Activated CD8-positive, alpha-beta T cell treated with anti-CD3 and anti-CD28 coated beads, Interleukin-2, amount 10 ng/mL, durations not matched to agents 7 days and 5 days (primary cell): ENCODE data around the gene FPR1. TPM values are rescaled to one million over a fixed set of nuclear protein-coding genes. Genes with fewer than 3 reads are reported as not detected.
"Not testable (repeated sequence)": the region's sequence is repeated elsewhere in the genome, so short reads cannot be mapped to it uniquely, and the experiment has no call there.

Experiments used
- ATAC-seq: fragments of 150-1000 bp; cut with Tn5 transposase; one replicate; pipeline ENCODE4 v1.10.0; 2021; ENCODE audit warnings: moderate library complexity
- CTCF ChIA-PET: fragments of 350-600 bp; sonication (Branson Sonifier 250); formaldehyde crosslinking; loops from one replicate; lab custom pipeline; 2021; ENCODE audit warnings: antibody characterized with exemption; lab: Charles Lee
- POLR2A ChIA-PET: fragments of 350-600 bp; sonication (Branson Sonifier 250); formaldehyde crosslinking; loops from one replicate; lab custom pipeline; 2021; ENCODE audit warnings: antibody characterized with exemption; lab: Charles Lee
- DNase-seq: peaks from one replicate; pipeline ENCODE4 v3.0.0-alpha.2; 2020
- H3K27ac Mint-ChIP-seq: one replicate; pipeline ENCODE4 v1.8.0; 2021; ENCODE audit warnings: mild to moderate bottlenecking, mixed read lengths
- H3K27me3 Mint-ChIP-seq: one replicate; pipeline ENCODE4 v1.8.0; 2021; ENCODE audit warnings: low read depth, mixed read lengths
- H3K36me3 Mint-ChIP-seq: one replicate; pipeline ENCODE4 v1.8.0; 2021; ENCODE audit warnings: low read depth, mixed read lengths
- H3K4me1 Mint-ChIP-seq: one replicate; pipeline ENCODE4 v1.8.0; 2021; ENCODE audit warnings: low read depth, mixed read lengths
- H3K4me3 Mint-ChIP-seq: one replicate; pipeline ENCODE4 v1.8.0; 2021; ENCODE audit warnings: mild to moderate bottlenecking, mixed read lengths
- H3K9me3 Mint-ChIP-seq: one replicate; pipeline ENCODE4 v1.8.0; 2022; ENCODE audit warnings: mixed read lengths; ENCODE audit not compliant: insufficient read depth
- total RNA-seq, 2 experiments: library from RNA; stranded (reverse); gene quantifications; one replicate each; pipeline ENCODE4 v1.2.3, GENCODE V29; 2021

FPR1 gene
- total RNA-seq, 2 experiments from 2014 or later = not detected

DNA sequence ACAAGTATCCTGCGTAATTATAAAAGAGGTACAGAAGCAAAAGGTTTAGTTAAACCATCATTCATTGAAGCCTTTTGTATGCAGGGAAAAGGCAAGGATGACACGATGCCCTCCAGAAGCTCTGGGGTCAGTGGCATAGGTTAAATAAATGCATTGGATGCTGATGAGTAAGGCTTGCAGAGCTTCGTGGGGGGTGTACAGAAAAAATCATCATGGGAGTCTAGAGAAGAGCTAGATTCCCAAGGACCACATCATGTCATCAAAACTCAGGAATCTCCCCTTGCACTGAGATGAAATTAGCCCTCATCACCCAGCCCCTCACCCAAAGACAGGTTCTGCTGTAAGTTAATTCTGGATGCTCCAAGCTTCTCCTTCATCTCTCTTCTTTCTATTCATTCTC, 8.3 kb downstream of the FPR1 start:
- no peak for DNase-seq
- Mint-ChIP-seq H3K27me3 (no peaks in the 10 kb centered on the region), H3K9me3 (peaks cover 4% of the 10 kb centered on the region), H3K27ac (no peak overlapping the region), H3K4me1 (no peaks in the 10 kb centered on the region), H3K36me3 (no peaks in the 10 kb centered on the region), H3K4me3 (no peak overlapping the region)
- ATAC-seq = no peak
- CTCF ChIA-PET = no interaction called here
- POLR2A ChIA-PET = no interaction called here

DNA sequence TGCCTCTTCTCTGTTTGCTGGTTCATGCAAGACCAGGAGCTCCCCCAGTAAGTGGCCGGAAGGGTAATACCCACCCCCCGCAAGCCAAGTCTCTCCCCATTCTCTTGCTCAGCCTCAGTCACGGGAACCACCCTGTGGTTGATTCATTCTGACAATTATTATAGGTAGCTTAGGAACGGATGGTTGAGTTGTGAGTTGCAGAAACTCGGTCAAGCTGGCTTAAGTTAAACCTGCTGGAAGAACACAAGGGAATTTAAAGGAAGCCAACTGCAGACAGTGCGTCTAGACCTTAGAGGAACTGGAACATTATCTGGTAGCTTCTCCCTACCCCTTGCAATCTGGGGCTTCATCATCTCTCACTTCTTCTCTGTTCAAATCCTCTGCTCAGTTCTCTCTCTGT, 8.9 kb downstream of the FPR1 start:
- ATAC-seq (no peak), DNase-seq (no peak)
- CTCF ChIA-PET = interaction anchor here (1.9 kb wide), 1 partner anchor 35 kb away, joined by 8 read pairs; no protein-coding TSS in a partner anchor
- H3K4me1 Mint-ChIP-seq = no peaks in the 10 kb centered on the region
- H3K4me3 Mint-ChIP-seq = no peak overlapping the region
- no peaks in the 10 kb centered on the region for H3K36me3 Mint-ChIP-seq
- H3K27me3 Mint-ChIP-seq = no peaks in the 10 kb centered on the region
- no peak overlapping the region for H3K27ac Mint-ChIP-seq
- POLR2A ChIA-PET = no interaction called here
- H3K9me3 Mint-ChIP-seq = peaks cover 4% of the 10 kb centered on the region

DNA sequence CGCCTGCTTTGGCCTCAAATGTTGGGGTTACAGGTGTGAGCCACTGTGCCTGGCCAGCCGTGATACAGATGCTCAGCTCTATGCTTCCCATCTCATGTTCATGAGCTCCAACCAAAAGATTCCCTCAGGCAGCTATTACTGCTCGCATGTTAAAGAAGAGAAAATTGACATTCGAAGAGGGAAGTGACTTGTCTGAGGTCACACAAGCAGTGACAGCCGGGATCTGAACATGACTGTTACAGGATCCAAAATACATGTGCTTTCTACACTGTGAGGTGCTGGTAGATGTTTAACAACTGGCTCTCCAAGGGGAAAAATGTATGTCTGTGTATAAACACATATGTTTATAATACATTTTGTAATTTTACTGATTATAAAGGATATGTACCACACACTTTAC, 11.3 kb downstream of the FPR1 start:
- no peak overlapping the region for H3K27ac Mint-ChIP-seq
- ATAC-seq (no peak), DNase-seq (no peak)
- ChIA-PET CTCF (no interaction called here), POLR2A (no interaction called here)
- H3K4me1 Mint-ChIP-seq = no peaks in the 10 kb centered on the region
- H3K36me3 Mint-ChIP-seq = no peaks in the 10 kb centered on the region
- no peak overlapping the region for H3K4me3 Mint-ChIP-seq
- H3K27me3 Mint-ChIP-seq = peaks cover 7% of the 10 kb centered on the region
- H3K9me3 Mint-ChIP-seq = peaks cover 2% of the 10 kb centered on the region

DNA sequence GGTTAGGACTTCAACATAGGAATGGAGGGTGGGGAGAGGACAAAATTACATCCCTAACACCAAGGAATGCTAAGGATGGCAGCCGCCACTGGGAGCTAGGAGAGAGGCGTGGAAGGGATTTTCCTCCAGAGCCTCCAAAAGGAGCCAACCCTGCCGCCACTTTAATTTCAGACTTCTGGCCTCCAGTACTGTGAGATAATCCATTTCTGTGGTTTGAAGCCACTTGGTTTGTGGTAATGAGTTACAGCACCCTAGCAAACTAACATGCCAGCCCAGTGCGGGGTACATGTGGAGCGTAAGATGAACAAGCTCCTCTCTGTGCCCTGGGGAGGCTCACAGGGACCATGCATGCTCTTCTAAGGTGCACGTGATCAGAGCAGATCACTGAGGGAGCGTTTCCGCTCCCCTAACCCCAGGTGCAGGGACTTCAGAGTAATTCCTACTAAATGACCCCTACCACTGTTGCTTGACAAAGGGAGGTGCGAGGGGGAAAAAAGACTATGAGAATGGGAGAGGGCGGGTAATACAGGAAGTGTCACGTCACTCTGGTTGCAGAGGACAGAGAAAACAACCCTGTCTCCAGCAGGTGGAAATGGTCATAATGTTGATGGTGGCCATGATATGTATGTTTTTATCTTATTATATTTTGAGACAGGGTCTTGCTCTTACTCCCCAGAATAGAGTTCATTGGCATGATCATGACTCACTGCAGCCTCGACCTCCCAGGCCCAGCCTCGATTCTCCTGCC, 12.0 kb downstream of the FPR1 start:
- Mint-ChIP-seq H3K27ac (no peak overlapping the region), H3K4me1 (no peaks in the 10 kb centered on the region), H3K27me3 (peaks cover 7% of the 10 kb centered on the region), H3K36me3 (no peaks in the 10 kb centered on the region), H3K9me3 (no peaks in the 10 kb centered on the region), H3K4me3 (no peak overlapping the region)
- no peak for DNase-seq
- no peak for ATAC-seq
- ChIA-PET POLR2A (no interaction called here), CTCF (no interaction called here)

DNA sequence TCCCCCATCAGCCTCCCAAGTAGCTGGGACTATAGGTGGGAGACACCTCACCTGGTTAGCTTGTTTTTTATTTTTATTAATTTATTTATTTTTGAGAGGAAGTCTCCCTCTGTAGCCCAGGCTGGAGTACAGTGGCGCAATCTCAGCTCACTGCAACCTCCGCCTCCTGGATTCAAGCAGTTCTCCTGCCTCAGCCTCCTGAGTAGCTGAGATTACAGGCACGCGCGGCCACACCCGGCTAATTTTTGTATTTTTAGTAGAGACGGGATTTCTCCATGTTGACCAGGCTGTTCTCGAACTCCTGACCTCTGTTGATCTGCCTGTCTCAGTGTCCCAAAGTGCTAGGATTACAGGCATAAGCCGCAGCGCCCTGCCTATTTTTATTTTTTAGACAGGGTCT, 13.2 kb downstream of the FPR1 start:
- H3K4me1 Mint-ChIP-seq, POLR2A ChIA-PET, H3K27ac Mint-ChIP-seq, H3K36me3 Mint-ChIP-seq, H3K4me3 Mint-ChIP-seq, ATAC-seq, DNase-seq, H3K9me3 Mint-ChIP-seq, H3K27me3 Mint-ChIP-seq: not testable (repeated sequence)
- CTCF ChIA-PET = interaction anchor here (1.2 kb wide), 1 partner anchor 40 kb away, joined by 3 read pairs; no protein-coding TSS in a partner anchor

DNA sequence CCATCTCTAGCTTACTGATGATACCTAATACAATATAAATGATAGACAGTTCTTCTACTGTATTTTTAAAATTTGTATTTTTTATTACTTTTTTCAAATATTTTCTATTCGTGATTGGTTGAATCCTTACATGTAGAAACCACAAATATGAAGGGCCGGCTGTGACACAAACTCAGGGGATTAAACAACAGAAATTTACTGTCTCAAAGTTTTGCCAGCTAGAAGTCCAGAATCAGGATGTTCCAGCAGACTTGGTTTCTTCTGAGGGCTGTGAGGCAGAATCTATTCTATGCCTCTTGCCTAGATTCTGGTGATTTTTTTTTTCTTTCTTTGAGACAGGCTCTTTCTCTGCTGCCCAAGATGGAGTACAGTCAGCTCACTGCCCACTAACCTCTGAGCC, 13.8 kb downstream of the FPR1 start:
- Mint-ChIP-seq H3K4me3 (no peak overlapping the region), H3K27me3 (peaks cover 7% of the 10 kb centered on the region), H3K36me3 (no peaks in the 10 kb centered on the region), H3K9me3 (peaks cover 4% of the 10 kb centered on the region), H3K4me1 (no peaks in the 10 kb centered on the region), H3K27ac (no peak overlapping the region)
- CTCF ChIA-PET = interaction anchor here (1.2 kb wide), 1 partner anchor 40 kb away, joined by 3 read pairs; no protein-coding TSS in a partner anchor
- POLR2A ChIA-PET = no interaction called here
- ATAC-seq (no peak), DNase-seq (no peak)

DNA sequence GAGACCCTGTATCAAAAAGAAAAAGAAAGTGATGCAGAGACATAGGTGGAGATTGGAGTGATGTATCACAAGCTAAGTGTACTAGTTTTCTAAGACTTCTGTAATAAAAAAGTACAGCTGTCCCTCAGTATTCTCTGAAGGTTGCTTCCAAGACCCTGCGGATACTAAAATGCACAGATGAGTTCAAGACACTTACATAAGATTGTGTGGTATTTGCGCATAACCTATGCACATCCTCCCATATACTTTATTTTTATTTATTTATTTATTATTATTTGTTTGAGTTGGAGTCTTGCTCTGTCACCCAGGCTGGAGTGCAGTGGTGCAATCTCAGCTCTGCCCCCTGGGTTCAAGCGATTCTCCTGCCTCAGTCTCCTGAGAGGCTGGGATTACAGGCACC, 14.3 kb downstream of the FPR1 start:
- peaks cover 7% of the 10 kb centered on the region for H3K27me3 Mint-ChIP-seq
- no peak for DNase-seq
- H3K4me1 Mint-ChIP-seq = no peaks in the 10 kb centered on the region
- ATAC-seq = no peak
- no peak overlapping the region for H3K4me3 Mint-ChIP-seq
- no peak overlapping the region for H3K27ac Mint-ChIP-seq
- CTCF ChIA-PET = interaction anchor here (1.2 kb wide), 1 partner anchor 41 kb away, joined by 3 read pairs; no protein-coding TSS in a partner anchor
- H3K36me3 Mint-ChIP-seq = no peaks in the 10 kb centered on the region
- peaks cover 4% of the 10 kb centered on the region for H3K9me3 Mint-ChIP-seq
- POLR2A ChIA-PET = no interaction called here

DNA sequence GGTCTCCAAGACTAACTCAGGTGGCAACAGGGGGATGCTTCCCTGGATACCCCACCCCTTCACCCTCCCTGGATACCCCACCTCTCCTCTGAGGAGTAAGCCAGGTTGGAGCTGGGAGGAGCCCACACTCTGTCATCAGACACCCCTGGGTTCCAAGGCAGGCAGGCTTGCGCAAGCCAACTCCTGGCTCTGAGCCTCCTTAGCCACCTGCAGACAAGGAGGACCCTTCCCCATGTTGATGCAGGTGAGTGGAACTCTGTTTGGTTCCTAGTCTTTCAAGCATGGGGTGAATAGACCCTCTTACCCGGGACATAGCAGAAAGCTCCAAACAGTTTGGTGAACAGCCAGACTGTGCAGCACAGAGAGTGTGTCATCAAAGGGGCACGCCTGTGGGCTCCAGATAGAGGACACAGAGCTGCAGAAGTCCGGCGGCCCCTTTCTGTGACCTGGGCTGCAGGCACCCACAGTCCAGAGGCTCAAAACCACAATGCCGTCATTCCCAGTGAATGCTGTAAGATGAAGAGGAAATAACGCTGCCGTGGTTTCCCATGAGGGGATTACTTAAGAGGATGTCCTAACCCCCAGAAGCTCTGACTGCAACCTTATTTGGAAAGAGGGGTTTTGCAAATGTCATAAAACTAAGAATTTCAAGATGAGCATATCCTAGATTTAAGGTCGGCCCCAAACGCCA, 15.8 kb downstream of the FPR1 start:
- Mint-ChIP-seq H3K9me3 (peaks cover 4% of the 10 kb centered on the region), H3K4me3 (no peak overlapping the region)
- no peak for ATAC-seq

DNA sequence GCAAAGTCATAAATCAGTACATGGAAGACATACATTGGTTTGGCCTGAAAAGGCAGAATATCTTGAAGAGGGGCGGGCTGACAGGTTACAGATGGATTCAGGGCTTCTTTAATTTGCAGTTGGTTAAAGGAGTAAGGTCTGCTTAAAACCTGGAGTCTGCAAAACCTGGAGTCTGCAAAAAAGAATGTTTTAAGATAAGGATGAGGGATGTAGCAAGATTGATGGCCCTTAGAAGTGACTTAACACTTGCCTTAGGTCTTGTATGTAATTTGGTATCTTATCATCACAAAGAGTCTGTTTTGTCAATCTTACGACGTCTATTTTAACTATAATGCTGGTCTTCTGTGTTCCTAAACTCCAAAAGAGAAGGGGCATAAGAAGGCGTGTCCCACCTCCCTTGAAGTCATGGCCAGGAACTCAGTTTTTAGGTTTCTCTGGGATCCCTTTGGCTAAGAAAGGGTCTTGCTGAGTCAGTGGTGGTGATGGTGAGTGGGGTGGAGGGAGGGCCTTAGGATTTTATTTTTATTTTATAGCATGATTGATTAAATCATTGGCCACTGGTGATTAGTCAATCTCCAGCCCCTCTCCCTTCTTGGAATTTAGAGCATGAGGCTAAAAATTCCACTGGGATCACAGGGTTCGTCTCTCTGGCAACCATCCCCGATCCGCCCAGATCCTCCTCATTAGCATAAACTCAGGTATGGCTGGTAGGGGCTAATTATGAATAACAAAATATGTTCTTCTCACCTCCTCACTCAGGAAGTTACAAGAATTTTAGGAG, 17.7 kb downstream of the FPR1 start:
- peaks cover 7% of the 10 kb centered on the region for H3K27me3 Mint-ChIP-seq
- POLR2A ChIA-PET = no interaction called here

More for the DNA sequence above, 15.8 kb downstream of the FPR1 start:
- POLR2A ChIA-PET = no interaction called here
- Mint-ChIP-seq H3K27ac (no peak overlapping the region), H3K27me3 (peaks cover 7% of the 10 kb centered on the region), H3K4me1 (no peaks in the 10 kb centered on the region), H3K36me3 (no peaks in the 10 kb centered on the region)
- CTCF ChIA-PET = no interaction called here
- DNase-seq = no peak

DNA sequence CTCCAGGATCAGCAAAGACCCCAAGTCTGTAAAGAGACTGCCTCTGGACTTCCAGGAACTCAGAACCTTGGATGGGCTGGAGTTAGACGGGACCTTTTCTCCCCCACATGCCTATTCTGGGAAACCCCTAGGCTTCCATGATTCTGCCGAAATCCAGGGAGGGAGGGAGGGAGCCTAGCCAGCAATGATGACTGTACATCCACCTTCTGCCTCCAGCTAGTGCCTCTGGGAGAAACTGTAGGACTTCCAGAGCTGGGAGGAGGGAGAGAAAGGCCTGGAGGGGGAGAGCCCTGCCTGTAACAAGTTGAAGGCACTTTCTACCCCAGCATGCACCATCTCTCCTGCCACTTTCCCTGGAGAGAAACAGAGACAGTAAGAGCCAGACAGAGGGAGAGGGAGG, 21.9 kb downstream of the FPR1 start:
- no peak overlapping the region for H3K27ac Mint-ChIP-seq
- H3K36me3 Mint-ChIP-seq = peaks cover 2% of the 10 kb centered on the region
- H3K9me3 Mint-ChIP-seq = peaks cover 4% of the 10 kb centered on the region
- H3K27me3 Mint-ChIP-seq = peaks cover 7% of the 10 kb centered on the region
- CTCF ChIA-PET = no interaction called here
- H3K4me1 Mint-ChIP-seq = no peaks in the 10 kb centered on the region
- ATAC-seq (no peak), DNase-seq (no peak)
- POLR2A ChIA-PET = no interaction called here
- H3K4me3 Mint-ChIP-seq = no peak overlapping the region

More for the DNA sequence above, 17.7 kb downstream of the FPR1 start:
- Mint-ChIP-seq H3K4me3 (no peak overlapping the region), H3K9me3 (peaks cover 4% of the 10 kb centered on the region), H3K36me3 (peaks cover 2% of the 10 kb centered on the region), H3K27ac (no peak overlapping the region), H3K4me1 (no peaks in the 10 kb centered on the region)
- CTCF ChIA-PET = no interaction called here
- DNase-seq = no peak
- ATAC-seq = no peak

DNA sequence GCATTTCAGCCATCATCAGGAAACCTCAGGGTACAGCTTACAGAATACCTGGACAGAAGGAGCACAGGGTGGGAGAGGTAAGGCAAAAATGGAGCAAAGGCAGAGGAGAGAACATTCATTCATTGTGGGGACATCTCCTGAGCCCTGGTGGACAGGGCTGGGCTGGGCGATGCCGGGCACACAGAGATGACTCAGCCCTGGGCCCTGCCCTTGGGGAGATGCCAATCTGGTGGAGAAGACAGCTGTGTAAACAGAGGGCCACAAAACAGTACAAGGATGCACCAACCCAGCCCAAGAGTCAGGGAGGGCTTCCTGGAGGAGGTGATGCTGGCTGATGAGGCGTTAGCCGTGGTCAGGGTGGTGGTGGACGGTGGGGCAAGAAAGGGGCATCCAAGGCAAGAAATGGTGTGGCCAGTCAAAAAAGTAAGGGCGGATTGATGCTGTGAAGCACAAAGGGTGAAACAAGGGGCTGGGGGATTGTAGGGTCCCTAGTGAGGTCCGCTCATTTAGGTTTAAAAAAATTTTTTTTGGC, 24.3 kb downstream of the FPR1 start:
- Mint-ChIP-seq H3K4me3 (no peak overlapping the region), H3K27me3 (peaks cover 14% of the 10 kb centered on the region), H3K27ac (no peak overlapping the region), H3K36me3 (peaks cover 2% of the 10 kb centered on the region), H3K9me3 (no peaks in the 10 kb centered on the region), H3K4me1 (no peaks in the 10 kb centered on the region)
- DNase-seq (no peak), ATAC-seq (no peak)
- POLR2A ChIA-PET = no interaction called here
- CTCF ChIA-PET = no interaction called here
